ENCODE results near the gene TUBB. TPM values are rescaled to one million over a fixed set of nuclear protein-coding genes. Genes with fewer than 3 reads are reported as not detected.

Gene TUBB
- total RNA-seq, 1 experiment from 2014 or later = 935 TPM

Small RNA genes lying within 50 kb of the gene (small RNA-seq; reads per million reads assigned to genes)
- gene RF00019 (not detected), gene RN7SL353P (not detected)

Other genes starting within 250 kb of the TUBB start
- gene HLA-E, start 230.8 kb upstream of the TUBB start, total RNA-seq (2014; rRNA removed; shearing (Covaris generic)) = 99.5 and 117 TPM in 2 replicates
- gene GNL1, start 163.9 kb upstream of the TUBB start, total RNA-seq (2014; rRNA removed; shearing (Covaris generic)) = 72.9 and 73.4 TPM in 2 replicates
- 5.1 and 7.7 TPM in 2 replicates for gene PRR3, start 163.1 kb upstream of the TUBB start, total RNA-seq (2014; rRNA removed; shearing (Covaris generic))
- gene ABCF1, start 148.9 kb upstream of the TUBB start, total RNA-seq (2014; rRNA removed; shearing (Covaris generic)) = 57.3 and 73.4 TPM in 2 replicates
- gene PPP1R10, start 103.1 kb upstream of the TUBB start, total RNA-seq (2014; rRNA removed; shearing (Covaris generic)) = 50.3 and 51.5 TPM in 2 replicates
- 55.4 and 66.8 TPM in 2 replicates for gene MRPS18B, start 102.5 kb upstream of the TUBB start, total RNA-seq (2014; rRNA removed; shearing (Covaris generic))
- 8.3 and 9.2 TPM in 2 replicates for gene ATAT1, start 93.5 kb upstream of the TUBB start, total RNA-seq (2014; rRNA removed; shearing (Covaris generic))
- 14.5 and 18.6 TPM in 2 replicates for gene C6orf136, start 73.2 kb upstream of the TUBB start, total RNA-seq (2014; rRNA removed; shearing (Covaris generic))
- gene DHX16, start 47.3 kb upstream of the TUBB start, total RNA-seq (2014; rRNA removed; shearing (Covaris generic)) = 43.2 and 43.8 TPM in 2 replicates
- 12.1 and 13.2 TPM in 2 replicates for gene PPP1R18, start 33.7 kb upstream of the TUBB start, total RNA-seq (2014; rRNA removed; shearing (Covaris generic))
- gene NRM, start 29.4 kb upstream of the TUBB start, total RNA-seq (2014; rRNA removed; shearing (Covaris generic)) = 16.2 and 18.3 TPM in 2 replicates
- gene MDC1, start 3.1 kb upstream of the TUBB start, total RNA-seq (2014; rRNA removed; shearing (Covaris generic)) = 24.8 and 24.9 TPM in 2 replicates
- 142 and 152 TPM in 2 replicates for gene FLOT1, start 22.3 kb downstream of the TUBB start, total RNA-seq (2014; rRNA removed; shearing (Covaris generic))
- gene IER3, start 24.2 kb downstream of the TUBB start, total RNA-seq (2014; rRNA removed; shearing (Covaris generic)) = 200 and 206 TPM in 2 replicates
- gene DDR1, start 164.2 kb downstream of the TUBB start, total RNA-seq (2014; rRNA removed; shearing (Covaris generic)) = 131 and 158 TPM in 2 replicates
- 18.9 and 20.2 TPM in 2 replicates for gene GTF2H4, start 187.9 kb downstream of the TUBB start, total RNA-seq (2014; rRNA removed; shearing (Covaris generic))
- 23.2 and 24.4 TPM in 2 replicates for gene VARS2, start 193.9 kb downstream of the TUBB start, total RNA-seq (2014; rRNA removed; shearing (Covaris generic))
- 4.7 and 8.0 TPM in 2 replicates for gene SFTA2, start 211.8 kb downstream of the TUBB start, total RNA-seq (2014; rRNA removed; shearing (Covaris generic))
- gene MUCL3, start 220.6 kb downstream of the TUBB start, total RNA-seq (2014; rRNA removed; shearing (Covaris generic)) = 0.08 and 0.15 TPM in 2 replicates

Data from HT-29 (cell line).